Cardiac muscle cell (in vitro differentiated cells and primary cell): ENCODE data around the gene KREMEN2. TPM values are rescaled to one million over a fixed set of nuclear protein-coding genes. Genes with fewer than 3 reads are reported as not detected.
"Not testable (repeated sequence)": the region's sequence is repeated elsewhere in the genome, so short reads cannot be mapped to it uniquely, and the experiment has no call there.

Source experiments
- DNase-seq, 2 donors: peaks; one replicate each; pipeline versions ENCODE4 v3.0.0 to v3.0.0-alpha.2; 2010 to 2017; ENCODE audit warnings: low read depth in 1 of 2, low spot score in 1 of 2
- H3K27ac ChIP-seq: fragments of 200-600 bp; sonication (generic); 2 replicates; pipeline ENCODE4 v1.5.1; 2016
- H3K27me3 ChIP-seq: fragments of 200-600 bp; sonication (generic); 2 replicates; pipeline ENCODE4 v1.6.0; 2016; ENCODE audit warnings: control low read depth
- H3K36me3 ChIP-seq: fragments of 200-600 bp; sonication (generic); 2 replicates; pipeline ENCODE4 v1.5.1; 2016; ENCODE audit warnings: control low read depth
- H3K4me1 ChIP-seq: fragments of 200-600 bp; sonication (generic); 2 replicates; pipeline ENCODE4 v1.8.1; 2017; ENCODE audit warnings: low read depth, mild to moderate bottlenecking, mixed run types
- H3K4me3 ChIP-seq: fragments of 200-600 bp; sonication (generic); 2 replicates; pipeline ENCODE4 v1.5.1; 2016; ENCODE audit warnings: mild to moderate bottlenecking
- H3K9me3 ChIP-seq: fragments of 200-600 bp; sonication (generic); 2 replicates; pipeline ENCODE4 v1.5.1; 2017; ENCODE audit warnings: low read depth, mild to moderate bottlenecking, control low read depth
- CTCF ChIP-seq: IDR thresholded peaks from 2 replicates; pipeline ENCODE4 v1.5.1; 2012; ENCODE audit warnings: low read depth, mild to moderate bottlenecking, low read length
- polyA plus RNA-seq: library from polyadenylated mRNA; unstranded; fragments of >200 nt; fragmentation: Nextera tagmentation; extraction: Ambion mirVana; gene quantifications from 2 replicates; pipeline ENCODE4 v1.2.1, GENCODE V29; 2016
- total RNA-seq: library from RNA; depleted of rRNA; stranded (reverse); fragments of >200 nt; gene quantifications from 2 replicates; pipeline ENCODE4 v1.2.3, GENCODE V29; 2016

Gene KREMEN2
- total and polyA plus RNA-seq, 2 experiments from 2014 or later: 2.5 to 3.9 TPM

GRCh38 chr16:2928796-2929195, 35.3 kb upstream of the KREMEN2 start:
- H3K9me3 ChIP-seq: no peaks in the 10 kb centered on the region
- no peaks in the 10 kb centered on the region for H3K4me1 ChIP-seq
- no peak for TF ChIP-seq CTCF
- DNase-seq: no peak
- no peak overlapping the region for H3K27ac ChIP-seq
- no peaks in the 10 kb centered on the region for H3K36me3 ChIP-seq
- H3K4me3 ChIP-seq: no peak overlapping the region
- no peaks in the 10 kb centered on the region for H3K27me3 ChIP-seq

- H3K27ac ChIP-seq: no peak overlapping the region
- H3K27me3 ChIP-seq: no peaks in the 10 kb centered on the region
- H3K4me3 ChIP-seq: no peak overlapping the region
- no peaks in the 10 kb centered on the region for H3K4me1 ChIP-seq
- no peaks in the 10 kb centered on the region for H3K9me3 ChIP-seq
- no peak for DNase-seq
- no peak for TF ChIP-seq CTCF
- no peaks in the 10 kb centered on the region for H3K36me3 ChIP-seq
Measured at GRCh38 chr16:2929693-2930092, 34.4 kb upstream of the KREMEN2 start.

DNA sequence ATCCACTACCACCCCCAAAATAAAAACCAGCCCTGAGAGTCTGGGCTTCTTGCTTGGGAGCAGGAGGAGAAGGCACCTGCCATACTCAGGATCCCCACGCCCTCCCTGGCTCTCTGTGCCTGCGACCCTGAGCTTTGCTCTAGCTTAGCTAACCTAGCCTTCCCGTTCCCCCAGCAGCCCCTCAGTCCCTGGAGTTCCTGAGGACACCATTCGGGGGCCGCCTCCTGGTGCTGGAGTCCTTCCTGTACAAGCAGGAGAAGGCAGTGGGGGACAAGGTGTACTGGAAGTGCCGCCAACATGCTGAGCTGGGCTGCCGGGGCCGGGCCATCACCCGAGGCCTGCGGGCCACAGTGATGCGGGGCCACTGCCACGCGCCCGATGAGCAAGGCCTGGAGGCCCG, 33.8 kb upstream of the KREMEN2 start:
- no peak for TF ChIP-seq CTCF
- Histone ChIP-seq H3K27me3 (no peaks in the 10 kb centered on the region), H3K4me3 (no peak overlapping the region), H3K9me3 (no peaks in the 10 kb centered on the region), H3K36me3 (no peaks in the 10 kb centered on the region), H3K4me1 (no peaks in the 10 kb centered on the region), H3K27ac (no peak overlapping the region)
- DNase-seq: no peak

- H3K27me3 ChIP-seq, H3K36me3 ChIP-seq, H3K9me3 ChIP-seq, H3K4me3 ChIP-seq, H3K4me1 ChIP-seq, H3K27ac ChIP-seq, DNase-seq: not testable (repeated sequence)
Measured at GRCh38 chr16:2931231-2931914, 32.7 kb upstream of the KREMEN2 start.

DNA sequence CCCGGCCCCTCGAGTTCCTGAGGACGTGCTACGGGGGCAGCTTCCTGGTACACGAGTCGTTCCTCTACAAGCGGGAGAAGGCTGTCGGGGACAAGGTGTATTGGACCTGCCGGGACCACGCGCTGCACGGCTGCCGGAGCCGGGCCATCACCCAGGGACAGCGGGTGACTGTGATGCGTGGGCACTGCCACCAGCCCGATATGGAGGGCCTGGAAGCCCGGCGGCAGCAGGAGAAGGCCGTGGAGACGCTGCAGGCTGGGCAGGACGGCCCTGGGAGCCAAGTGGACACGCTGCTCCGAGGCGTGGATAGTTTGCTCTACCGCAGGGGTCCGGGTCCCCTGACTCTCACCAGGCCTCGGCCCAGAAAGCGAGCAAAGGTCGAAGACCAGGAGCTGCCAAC, 30.9 kb upstream of the KREMEN2 start:
- no peaks in the 10 kb centered on the region for H3K27me3 ChIP-seq
- H3K36me3 ChIP-seq: peaks cover 4% of the 10 kb centered on the region
- no peak for TF ChIP-seq CTCF

DNA sequence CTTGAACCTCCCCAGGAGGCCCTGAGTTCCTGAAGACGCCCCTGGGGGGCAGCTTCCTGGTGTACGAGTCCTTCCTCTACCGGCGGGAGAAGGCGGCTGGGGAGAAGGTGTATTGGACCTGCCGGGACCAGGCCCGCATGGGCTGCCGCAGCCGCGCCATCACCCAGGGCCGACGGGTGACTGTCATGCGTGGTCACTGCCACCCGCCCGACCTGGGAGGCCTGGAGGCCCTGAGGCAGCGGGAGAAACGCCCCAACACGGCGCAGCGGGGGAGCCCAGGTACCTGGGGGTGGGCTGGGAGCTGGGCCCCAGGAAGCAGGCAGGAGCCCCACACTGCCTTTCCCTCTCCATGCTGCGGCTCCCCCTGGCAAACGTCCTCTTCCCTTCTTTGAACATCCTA, 30.4 kb upstream of the KREMEN2 start:
- no peak for DNase-seq
- H3K27me3 ChIP-seq: no peaks in the 10 kb centered on the region
- no peak for TF ChIP-seq CTCF
- no peaks in the 10 kb centered on the region for H3K9me3 ChIP-seq
- no peak overlapping the region for H3K4me3 ChIP-seq
- H3K36me3 ChIP-seq: peaks cover 4% of the 10 kb centered on the region
- H3K4me1 ChIP-seq: no peaks in the 10 kb centered on the region
- H3K27ac ChIP-seq: no peak overlapping the region

More for the DNA sequence above, 30.9 kb upstream of the KREMEN2 start:
- H3K4me1 ChIP-seq: no peaks in the 10 kb centered on the region
- H3K27ac ChIP-seq: no peak overlapping the region
- no peak for DNase-seq
- H3K9me3 ChIP-seq: no peaks in the 10 kb centered on the region
- H3K4me3 ChIP-seq: no peak overlapping the region
